A673 (cell line): ENCODE measurements around the gene TCTN3. TPM values are rescaled to one million over a fixed set of nuclear protein-coding genes. Genes with fewer than 3 reads are reported as not detected.
"Not testable (repeated sequence)": the region's sequence is repeated elsewhere in the genome, so short reads cannot be mapped to it uniquely, and the experiment has no call there.

Experiments used
- BruUV-seq: library from RNA; stranded (reverse); fragments of 400-500 nt; replicated peaks from 2 replicates; lab custom pipeline; 2021; lab: Mats Ljungman, UMichigan
- CTCF ChIA-PET: fragments of 300-600 bp; sonication (Branson Sonifier 250); formaldehyde crosslinking; loops from one replicate; lab custom pipeline; 2022; ENCODE audit warnings: antibody characterized with exemption; lab: Charles Lee
- POLR2A ChIA-PET: fragments of 300-600 bp; sonication (Branson Sonifier 250); formaldehyde crosslinking; loops from one replicate; lab custom pipeline; 2022; ENCODE audit warnings: antibody characterized with exemption; ENCODE audit not compliant: low non-redundant PET; lab: Charles Lee
- DNase-seq: peaks from one replicate; pipeline ENCODE4 v3.0.0-alpha.2; 2015; ENCODE audit warnings: low spot score
- H3K27ac ChIP-seq: fragments of 200-600 bp; sonication (generic); 2 replicates; pipeline ENCODE4 v1.5.1; 2016; ENCODE audit warnings: mixed run types, low read depth, mild to moderate bottlenecking, mixed read lengths, antibody characterized with exemption, low read length; ENCODE audit not compliant: poor library complexity, severe bottlenecking
- H3K27me3 ChIP-seq: fragments of 200-600 bp; sonication (generic); replicated peaks from 2 replicates; pipeline ENCODE4 v1.6.1; 2017; ENCODE audit warnings: mixed run types, low read depth, mild to moderate bottlenecking, mixed read lengths, antibody characterized with exemption, low read length; ENCODE audit not compliant: insufficient read depth, poor library complexity
- H3K36me3 ChIP-seq: fragments of 200-600 bp; sonication (generic); 2 replicates; pipeline ENCODE4 v1.6.1; 2016; ENCODE audit warnings: mixed run types, mild to moderate bottlenecking, mixed read lengths, antibody characterized with exemption, low read length; ENCODE audit not compliant: insufficient read depth, poor library complexity, severe bottlenecking
- H3K4me1 ChIP-seq: fragments of 200-600 bp; sonication (generic); 2 replicates; pipeline ENCODE4 v1.6.1; 2017; ENCODE audit warnings: mixed run types, mild to moderate bottlenecking, mixed read lengths, antibody characterized with exemption, low read length; ENCODE audit not compliant: insufficient read depth, poor library complexity, severe bottlenecking
- H3K4me3 ChIP-seq: fragments of 200-600 bp; sonication (generic); 2 replicates; pipeline ENCODE4 v1.5.1; 2016; ENCODE audit warnings: low read depth, mixed run types, mild to moderate bottlenecking, mixed read lengths, low read length; ENCODE audit not compliant: poor library complexity, severe bottlenecking
- H3K9me3 ChIP-seq: fragments of 200-600 bp; sonication (generic); 2 replicates; pipeline ENCODE4 v1.6.1; 2016; ENCODE audit warnings: mixed run types, low read depth, mild to moderate bottlenecking, mixed read lengths, antibody characterized with exemption, low read length; ENCODE audit not compliant: poor library complexity, severe bottlenecking
- EZH2 ChIP-seq: fragments of 200-600 bp; sonication (generic); IDR thresholded peaks from 2 replicates; pipeline ENCODE4 v1.6.1; 2017; ENCODE audit warnings: borderline replicate concordance, low read depth, mild to moderate bottlenecking, mixed read lengths, antibody characterized with exemption, low read length; ENCODE audit not compliant: poor library complexity, severe bottlenecking
- intact Hi-C: fragments of 100-400 bp; cut with micrococcal nuclease; formaldehyde crosslinking; loops from one replicate; pipeline ENCODE4 v1.10.0; 2022; ENCODE audit not compliant: unreplicated experiment
- total RNA-seq: library from RNA; stranded (reverse); gene quantifications from 2 replicates; pipeline ENCODE4 v1.2.3, GENCODE V29; 2021
- TF ChIP-seq, protein P1 (sequence below): fragments of 300-800, 200-600 bp; sonication (generic); conservative IDR thresholded peaks from 2 replicates; pipeline ENCODE4 v1.5.1; 2017; ENCODE audit warnings: low read depth, mild to moderate bottlenecking, antibody characterized with exemption, low read length, moderate library complexity, mixed read lengths

The TCTN3 gene
- total RNA-seq, 1 experiment from 2014 or later, result 42.5 TPM

DNA sequence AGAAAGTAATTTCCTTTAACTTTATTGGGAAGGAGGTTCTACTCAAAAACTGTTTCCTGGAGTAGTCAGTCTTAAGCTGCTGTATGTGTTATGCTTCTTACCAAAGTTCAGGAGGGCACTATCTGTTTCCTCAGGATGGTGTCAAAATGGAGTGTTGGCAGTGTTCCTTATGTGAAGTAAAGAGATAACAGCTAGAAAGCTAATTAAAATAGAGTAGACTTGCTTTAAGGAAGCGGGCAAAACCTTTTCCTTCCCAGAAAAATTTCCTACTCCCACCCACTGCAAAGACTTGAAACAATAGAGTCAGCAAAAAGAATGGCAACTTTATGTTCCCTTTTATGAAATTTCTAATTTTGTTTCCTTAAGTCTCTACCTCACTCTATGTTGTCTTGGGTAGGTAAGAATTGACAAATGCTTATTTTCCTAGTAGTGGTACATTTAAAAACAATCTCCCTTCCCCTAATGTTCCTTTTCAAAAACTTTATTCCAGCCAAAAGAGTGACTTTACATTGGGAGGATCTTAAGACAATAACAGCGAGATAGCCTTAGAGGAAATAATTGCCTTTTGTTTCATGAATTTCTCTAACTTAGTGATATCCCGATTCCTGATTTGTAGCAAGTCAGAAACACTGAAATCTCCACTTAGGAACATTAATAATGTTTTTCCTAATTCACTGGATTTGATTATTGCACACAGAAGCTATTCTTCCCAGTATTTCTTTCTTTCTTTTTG, 35.8 kb upstream of the TCTN3 start:
- TF ChIP-seq, protein P1, sequence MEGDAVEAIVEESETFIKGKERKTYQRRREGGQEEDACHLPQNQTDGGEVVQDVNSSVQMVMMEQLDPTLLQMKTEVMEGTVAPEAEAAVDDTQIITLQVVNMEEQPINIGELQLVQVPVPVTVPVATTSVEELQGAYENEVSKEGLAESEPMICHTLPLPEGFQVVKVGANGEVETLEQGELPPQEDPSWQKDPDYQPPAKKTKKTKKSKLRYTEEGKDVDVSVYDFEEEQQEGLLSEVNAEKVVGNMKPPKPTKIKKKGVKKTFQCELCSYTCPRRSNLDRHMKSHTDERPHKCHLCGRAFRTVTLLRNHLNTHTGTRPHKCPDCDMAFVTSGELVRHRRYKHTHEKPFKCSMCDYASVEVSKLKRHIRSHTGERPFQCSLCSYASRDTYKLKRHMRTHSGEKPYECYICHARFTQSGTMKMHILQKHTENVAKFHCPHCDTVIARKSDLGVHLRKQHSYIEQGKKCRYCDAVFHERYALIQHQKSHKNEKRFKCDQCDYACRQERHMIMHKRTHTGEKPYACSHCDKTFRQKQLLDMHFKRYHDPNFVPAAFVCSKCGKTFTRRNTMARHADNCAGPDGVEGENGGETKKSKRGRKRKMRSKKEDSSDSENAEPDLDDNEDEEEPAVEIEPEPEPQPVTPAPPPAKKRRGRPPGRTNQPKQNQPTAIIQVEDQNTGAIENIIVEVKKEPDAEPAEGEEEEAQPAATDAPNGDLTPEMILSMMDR, result no peak
- TF ChIP-seq EZH2, result no peak
- POLR2A ChIA-PET, result no interaction called here
- intact Hi-C loops, result no loop called here

DNA sequence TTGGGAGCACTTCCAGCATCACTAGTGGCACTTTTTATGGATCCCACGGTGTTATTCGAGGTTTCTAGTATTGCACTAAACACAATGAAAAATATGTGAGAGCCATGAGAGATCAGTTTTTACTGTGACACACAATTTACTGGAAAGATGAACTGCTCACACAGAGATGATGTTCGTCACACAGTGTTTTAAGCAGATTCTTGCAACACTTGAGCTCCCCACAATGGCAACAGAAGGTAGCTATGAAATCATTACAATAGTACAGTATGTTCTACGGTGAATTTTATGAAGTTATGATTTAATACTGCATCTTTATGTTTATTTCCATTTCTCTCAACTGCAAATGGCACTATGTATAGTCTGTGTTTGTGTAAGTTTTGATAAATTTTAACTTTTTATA, 34.8 kb upstream of the TCTN3 start:
- peaks cover 7% of the 10 kb centered on the region for H3K9me3 ChIP-seq
- ChIA-PET POLR2A (no interaction called here), CTCF (no interaction called here)
- H3K4me3 ChIP-seq, result no peak overlapping the region
- peaks cover 15% of the 10 kb centered on the region for H3K27me3 ChIP-seq
- H3K27ac ChIP-seq, result no peak overlapping the region
- no TSS peak for BruUV-seq
- intact Hi-C loops, result no loop called here
- TF ChIP-seq, protein P1, result no peak
- no peak for TF ChIP-seq EZH2
- H3K4me1 ChIP-seq, result no peaks in the 10 kb centered on the region
- no peak for DNase-seq
- no peaks in the 10 kb centered on the region for H3K36me3 ChIP-seq

More for the DNA sequence above, 35.8 kb upstream of the TCTN3 start:
- Histone ChIP-seq H3K4me1 (no peaks in the 10 kb centered on the region), H3K36me3 (no peaks in the 10 kb centered on the region), H3K27ac (no peak overlapping the region), H3K9me3 (peaks cover 7% of the 10 kb centered on the region), H3K27me3 (peaks cover 15% of the 10 kb centered on the region), H3K4me3 (no peak overlapping the region)
- BruUV-seq, result no TSS peak
- no peak for DNase-seq
- CTCF ChIA-PET, result no interaction called here

DNA sequence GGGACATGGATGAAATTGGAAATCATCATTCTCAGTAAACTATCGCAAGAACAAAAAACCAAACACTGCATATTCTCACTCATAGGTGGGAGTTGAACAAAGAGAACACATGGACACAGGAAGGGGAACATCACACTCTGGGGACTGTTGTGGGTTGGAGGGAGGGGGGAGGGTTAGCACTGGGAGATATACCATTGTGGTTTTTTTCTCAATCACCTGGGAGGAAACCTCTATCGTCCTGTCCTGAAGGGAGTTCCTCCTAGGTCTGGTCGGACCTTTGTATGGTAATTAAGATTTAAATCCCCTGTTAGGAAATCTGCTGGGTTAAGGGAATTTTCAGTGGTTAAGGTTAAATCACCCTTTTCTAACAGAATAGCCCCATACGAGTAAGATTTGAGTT, 28.8 kb upstream of the TCTN3 start:
- H3K4me1 ChIP-seq, intact Hi-C loops, DNase-seq, H3K4me3 ChIP-seq, H3K27ac ChIP-seq, H3K27me3 ChIP-seq, H3K36me3 ChIP-seq, POLR2A ChIA-PET, H3K9me3 ChIP-seq, BruUV-seq, CTCF ChIA-PET: not testable (repeated sequence)

DNA sequence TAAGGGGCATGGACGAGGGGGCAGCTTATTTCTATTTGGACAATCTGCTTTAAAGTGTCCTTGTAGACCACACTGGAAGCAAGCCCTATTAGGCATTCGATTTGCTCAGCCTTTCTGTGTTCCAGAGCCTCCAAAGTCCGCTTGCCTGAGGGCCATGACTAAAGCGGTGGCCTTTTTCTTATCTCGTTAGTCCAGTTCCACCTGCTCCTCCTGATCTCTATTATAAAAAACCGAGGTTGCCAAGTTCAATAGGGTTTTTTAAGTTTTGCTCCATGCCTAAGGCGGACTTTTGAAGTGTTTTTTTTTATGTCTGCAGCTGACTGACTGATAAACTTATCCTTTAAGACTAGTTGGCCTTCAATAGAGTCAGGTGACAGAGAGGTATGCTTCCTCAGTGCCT, 27.0 kb upstream of the TCTN3 start:
- CTCF ChIA-PET, BruUV-seq, POLR2A ChIA-PET, H3K9me3 ChIP-seq, H3K4me1 ChIP-seq, H3K4me3 ChIP-seq, intact Hi-C loops, H3K36me3 ChIP-seq, H3K27ac ChIP-seq, H3K27me3 ChIP-seq, DNase-seq: not testable (repeated sequence)
